NCI-H1092 treated with DMSO at 0.1 percent for 48 hours (cell line): ENCODE data around the gene OLFML1.
A peak's percentile ranks its signal among the peaks of the same experiment; 100 is the strongest.
"Not testable (repeated sequence)": the region's sequence is repeated elsewhere in the genome, so short reads cannot be mapped to it uniquely, and the experiment has no call there.

Source experiments
- DNase-seq: peaks from one replicate; lab custom pipeline; 2025; lab: John Stamatoyannopoulos, UW

The OLFML1 gene

GRCh38 chr11:7512525-7513233, 27.4 kb downstream of the OLFML1 start:
- no peak for DNase-seq

DNA sequence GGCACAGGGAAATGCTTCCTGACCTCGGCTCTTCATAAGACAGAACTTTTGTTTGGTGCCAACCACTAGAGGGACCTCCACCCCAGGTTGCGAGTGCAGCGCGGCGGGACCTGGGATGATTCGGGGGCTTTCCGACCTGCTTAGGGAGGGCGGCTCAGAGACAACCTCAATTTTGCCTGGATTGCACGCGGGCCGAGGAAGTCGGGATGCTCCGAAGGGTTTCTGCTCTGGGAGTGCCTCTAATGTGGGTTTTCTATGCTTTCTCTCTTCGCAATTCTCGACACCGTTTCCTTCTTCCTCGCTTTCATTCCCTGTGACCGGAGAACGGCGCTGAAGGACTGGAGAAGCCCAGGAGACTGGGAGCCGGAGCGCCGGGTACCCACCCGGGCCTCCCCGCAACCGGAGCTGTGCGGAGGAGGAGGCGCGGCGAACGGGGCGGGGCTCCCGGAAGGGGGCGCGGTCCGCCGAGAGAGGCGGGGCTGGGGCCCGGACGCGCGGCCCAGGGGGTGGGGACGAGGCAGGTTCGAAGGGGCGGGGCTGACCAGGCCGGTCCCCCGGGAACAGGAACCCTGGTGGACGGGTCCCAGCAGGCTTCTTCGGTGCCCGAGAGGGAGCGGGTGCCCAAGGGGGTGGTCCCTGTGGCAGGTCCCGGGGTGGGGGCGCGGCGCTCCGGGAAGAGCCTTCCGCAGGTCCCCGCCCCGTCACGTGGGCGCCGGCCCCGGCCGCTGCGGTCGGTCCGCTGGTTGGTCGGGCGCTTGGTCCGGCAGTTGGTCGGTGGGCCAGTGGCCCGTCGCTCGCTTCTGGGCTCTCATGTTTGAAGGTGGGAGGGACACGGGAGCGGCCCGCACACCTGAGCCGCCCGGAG, 28.2 kb downstream of the OLFML1 start, which contains the start of gene PPFIBP2:
Gene PPFIBP2 (plus strand): TSS at position 766 of the 865 bp plus-strand sequence. CDS start 35,477 bp downstream, outside the sequence.
- DNase-seq: peak; percentile 75

DNA sequence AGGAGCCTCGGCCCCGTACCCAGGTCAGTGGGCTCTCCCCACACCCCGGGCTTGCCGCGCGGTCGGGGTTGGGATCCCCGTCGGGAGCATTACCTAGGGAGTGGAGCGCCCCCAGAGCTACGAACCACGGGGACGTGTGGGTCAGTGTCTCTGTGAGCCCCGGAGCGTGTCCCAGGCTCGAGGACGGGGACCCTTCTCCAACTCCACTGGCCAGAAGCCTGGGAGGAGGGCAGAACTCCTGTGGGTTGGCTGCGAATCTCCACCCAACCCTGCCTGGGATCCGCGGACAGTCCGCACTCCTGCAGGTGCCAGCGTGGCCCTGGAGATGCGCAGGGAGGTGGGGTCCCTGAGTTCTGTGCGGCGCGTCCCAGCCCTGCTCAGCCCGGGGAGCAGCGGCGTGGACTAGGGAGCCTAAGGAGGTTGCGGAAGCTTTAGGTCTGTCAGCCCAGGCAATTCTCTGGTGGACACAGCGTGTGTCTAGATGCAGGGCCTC, 28.8 kb downstream of the OLFML1 start:
- DNase-seq: no peak

DNA sequence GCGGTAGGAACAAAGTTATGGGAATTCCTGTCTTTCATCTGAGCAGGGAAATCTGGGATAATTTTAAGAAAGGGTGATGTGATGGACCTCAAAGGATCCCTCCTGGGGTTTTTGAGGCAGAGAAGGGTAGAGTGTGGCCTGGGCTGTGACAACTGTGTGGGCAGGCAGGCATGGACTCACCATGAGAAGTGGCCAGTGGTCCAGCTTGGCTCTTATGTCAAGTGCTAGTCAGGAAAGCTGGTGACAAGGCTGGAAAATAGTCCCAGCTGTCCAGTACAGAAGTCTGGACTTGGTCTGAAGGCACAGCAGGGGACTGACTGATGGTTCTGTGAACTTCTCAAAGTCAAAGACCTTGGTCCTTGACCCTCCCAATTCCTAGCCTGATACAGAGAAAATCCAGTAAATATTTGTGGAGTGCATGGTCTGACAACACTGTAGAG, 30.2 kb downstream of the OLFML1 start:
- no peak for DNase-seq

- DNase-seq: no peak
Measured at GRCh38 chr11:7516475-7516874, 31.2 kb downstream of the OLFML1 start.

- DNase-seq: not testable (repeated sequence)
Measured at GRCh38 chr11:7517743-7518142, 32.4 kb downstream of the OLFML1 start.

DNA sequence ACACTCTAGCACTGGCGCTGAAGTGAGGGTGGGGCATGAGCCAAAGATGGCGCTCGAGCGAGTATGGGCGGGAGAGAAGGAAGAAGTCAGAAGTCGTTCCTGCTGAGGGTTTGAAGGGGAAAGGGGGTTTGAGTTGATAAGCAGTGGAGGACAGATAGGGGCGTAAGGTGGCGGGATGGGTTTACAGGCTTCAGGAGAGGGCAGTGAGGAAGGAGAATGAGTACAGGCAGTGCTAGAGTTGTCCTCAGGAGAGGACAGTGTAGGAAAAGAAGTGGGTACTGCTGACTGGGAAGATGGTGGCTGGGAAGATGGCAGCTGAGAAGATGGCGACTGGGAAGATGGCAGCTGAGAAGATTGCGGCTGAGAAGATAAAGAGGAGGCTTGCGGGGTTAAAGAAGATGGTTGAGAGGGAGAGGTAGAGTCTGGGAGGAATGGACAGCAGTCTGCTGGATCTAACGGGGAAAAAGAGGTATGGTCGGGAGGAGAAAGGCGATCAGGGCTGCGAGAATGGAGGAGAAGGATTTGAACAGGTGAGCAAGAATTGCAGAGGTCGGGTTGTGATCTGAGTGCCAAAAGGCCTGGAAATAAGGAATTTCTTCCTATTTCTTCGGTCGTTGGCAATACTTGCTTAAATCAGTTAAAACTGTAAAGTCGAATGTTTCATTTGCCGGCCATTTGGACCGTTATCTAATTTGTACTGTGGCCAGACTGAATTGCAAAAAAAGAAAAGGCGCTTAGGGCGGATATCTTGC, 33.7 kb downstream of the OLFML1 start:
- DNase-seq: no peak

DNA sequence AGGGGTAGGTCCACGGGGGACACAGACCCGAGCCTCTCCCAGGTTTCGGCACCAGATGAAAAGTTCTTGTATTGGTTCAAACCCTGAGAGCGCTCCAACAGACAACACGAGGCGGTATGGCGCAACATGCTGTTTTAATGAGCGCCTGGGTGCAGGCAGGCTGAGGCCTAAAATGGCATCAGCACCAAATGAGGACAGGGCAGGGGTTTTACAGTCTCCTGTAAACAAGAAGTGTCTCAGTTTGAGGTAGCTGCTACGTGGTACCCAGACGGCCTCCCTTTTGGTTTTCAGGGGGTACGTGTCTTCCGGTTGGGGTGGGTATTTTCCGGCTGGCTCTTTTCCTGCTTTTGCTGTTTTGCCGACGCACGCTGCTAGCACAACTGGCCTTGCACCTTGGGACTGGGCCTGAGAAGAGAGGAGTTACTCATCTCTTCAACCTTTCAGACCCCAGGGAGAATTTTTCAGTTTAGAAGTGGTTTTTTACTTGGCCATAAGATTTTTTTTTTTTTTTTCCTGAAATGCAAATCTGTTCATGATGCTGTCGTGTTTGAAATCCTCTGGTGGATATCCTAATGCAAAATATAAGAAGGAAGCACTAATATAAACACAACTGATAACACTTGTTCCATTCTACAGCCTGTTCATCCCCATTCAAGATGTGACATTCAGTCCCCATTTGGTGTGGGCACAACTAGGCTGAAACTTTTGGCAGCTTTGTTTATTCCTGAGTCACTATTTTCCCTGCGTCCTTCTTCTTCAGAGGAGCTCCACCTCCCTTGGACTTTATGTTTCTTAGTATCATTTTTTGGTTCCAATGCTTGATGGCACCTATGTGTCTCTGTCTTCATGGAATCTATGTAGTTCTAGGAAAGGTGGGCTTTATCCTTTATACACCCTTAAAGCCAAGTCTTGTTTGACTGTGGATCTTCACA, 35.0 kb downstream of the OLFML1 start:
- no peak for DNase-seq

DNA sequence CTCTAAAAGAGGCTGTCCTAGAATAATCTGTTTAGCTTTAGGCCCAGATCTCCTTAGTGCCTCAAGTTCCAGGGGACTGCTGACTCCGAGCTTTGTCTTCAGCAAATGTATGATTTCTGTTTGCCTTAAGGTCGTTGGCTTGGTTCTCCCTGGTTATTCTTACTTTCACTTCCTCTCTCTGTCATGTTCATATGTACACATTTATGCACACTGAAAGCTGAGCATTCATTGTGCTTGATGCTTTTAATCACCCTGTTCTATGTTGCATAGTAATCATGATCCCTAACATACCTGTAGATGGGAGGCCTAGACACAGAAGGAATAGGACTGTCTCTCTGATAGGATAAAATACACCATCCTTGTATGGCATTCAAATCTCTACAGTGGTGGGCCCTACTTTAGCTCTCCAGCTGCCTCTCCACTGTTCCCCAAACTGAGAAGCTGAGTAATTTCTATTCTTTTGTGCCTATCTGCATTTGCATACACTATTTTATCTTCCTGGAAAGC, 35.7 kb downstream of the OLFML1 start:
- DNase-seq: no peak

GRCh38 chr11:7522121-7522520, 36.8 kb downstream of the OLFML1 start:
- DNase-seq: no peak

DNA sequence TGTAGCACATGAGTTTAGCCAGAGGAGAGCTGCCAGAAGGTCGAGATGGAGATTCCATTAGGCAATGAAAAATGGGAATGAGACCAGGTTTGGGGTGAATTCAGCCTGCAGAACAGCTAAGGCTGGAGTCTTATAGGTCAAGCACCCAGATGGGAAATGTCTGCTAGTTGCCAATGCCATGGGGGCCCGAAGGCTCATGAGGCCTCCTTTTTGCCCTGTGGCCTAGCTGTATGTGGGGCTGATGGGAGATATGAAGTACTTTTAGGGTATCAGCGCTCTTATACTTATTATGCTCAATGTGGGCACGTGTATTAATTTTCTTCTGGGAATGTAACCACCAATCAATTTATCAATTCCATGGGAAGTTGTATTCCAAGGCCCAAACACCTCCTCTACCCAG, 37.2 kb downstream of the OLFML1 start:
- no peak for DNase-seq

DNA sequence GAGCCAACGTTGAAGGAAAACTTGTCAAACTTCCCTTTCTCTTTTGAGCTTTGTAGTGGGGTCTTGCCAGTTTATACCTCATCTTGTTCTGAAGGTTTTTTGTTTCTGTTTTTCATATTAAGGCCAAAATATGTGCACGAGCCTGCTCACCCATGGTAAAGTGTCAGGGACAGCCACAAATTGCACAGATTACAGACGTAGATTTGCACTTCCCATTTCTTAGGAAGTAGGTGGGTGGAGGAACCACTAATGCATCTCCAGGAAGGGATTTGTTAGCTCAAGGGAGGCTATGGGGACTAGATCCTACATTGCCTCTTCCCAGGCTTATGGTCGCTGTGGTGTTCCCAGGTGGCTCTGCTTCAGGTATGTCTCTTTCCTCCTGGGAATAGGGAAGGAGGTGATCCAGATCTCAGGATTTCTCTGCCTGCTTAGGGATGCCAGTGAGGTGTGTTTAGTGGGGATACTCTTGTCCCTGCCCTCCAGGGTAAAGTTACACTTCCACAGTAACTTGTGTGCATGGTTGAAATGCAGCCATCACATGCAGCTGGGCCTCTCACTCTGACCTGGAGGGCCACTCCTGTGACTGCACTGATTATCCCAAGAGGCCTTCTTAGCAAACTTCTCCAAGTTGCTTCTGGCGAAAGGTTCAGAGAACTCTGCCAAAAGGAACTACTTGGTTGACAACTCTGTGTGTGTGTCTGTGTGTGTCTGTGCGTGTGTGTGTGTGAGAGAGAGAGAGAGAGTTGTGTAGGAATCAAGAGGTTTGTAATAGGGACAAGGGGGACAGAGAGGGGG, 38.3 kb downstream of the OLFML1 start:
- no peak for DNase-seq

- no peak for DNase-seq
Measured at GRCh38 chr11:7524462-7525235, 39.3 kb downstream of the OLFML1 start.

DNA sequence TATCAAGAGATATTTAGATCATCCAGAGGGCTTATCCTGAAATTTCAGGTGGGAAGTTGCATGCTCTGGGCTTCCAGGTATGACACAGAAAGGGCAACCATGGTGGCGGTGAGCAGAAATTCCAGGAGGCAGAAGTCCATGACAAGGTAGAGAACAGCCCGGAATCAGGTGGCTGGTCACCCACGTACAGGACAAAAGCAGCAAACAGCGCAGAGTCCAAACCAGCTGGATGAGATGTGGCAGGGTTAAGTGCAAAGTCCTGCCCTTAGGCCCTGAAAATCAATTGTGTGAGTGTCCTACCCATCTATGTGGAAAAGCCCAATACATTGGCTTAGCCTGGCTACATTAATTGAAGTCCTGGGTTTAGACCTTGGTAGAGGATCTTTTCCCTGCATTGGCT, 40.1 kb downstream of the OLFML1 start:
- DNase-seq: no peak

GRCh38 chr11:7527029-7527428, 41.7 kb downstream of the OLFML1 start:
- DNase-seq: no peak

DNA sequence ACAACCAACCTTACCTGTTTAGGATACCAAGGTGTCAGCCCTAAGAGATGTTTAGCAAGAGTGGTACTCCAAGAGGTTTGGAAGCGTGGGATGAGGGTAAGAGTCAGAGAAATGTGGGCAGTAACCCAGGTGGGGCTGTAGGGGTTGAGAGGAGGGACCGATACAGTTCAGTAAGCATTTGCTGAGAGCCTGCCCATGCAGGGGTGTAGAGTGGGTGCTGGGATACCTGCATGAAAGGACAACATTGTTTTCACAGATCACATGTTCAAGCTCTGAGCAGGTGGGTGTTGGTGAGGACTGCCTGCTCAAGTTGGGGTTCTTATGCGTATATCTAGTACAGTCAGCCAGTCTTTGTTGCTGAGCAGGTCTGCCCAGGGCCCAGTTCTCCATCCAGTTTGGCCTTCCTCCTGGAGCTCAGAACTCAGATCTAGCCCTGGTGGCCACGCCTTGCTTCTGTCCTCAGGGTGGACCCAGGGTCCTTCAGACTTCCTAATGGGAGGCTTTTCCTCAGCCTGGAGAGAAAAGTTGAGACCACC, 43.3 kb downstream of the OLFML1 start:
- DNase-seq: no peak

DNA sequence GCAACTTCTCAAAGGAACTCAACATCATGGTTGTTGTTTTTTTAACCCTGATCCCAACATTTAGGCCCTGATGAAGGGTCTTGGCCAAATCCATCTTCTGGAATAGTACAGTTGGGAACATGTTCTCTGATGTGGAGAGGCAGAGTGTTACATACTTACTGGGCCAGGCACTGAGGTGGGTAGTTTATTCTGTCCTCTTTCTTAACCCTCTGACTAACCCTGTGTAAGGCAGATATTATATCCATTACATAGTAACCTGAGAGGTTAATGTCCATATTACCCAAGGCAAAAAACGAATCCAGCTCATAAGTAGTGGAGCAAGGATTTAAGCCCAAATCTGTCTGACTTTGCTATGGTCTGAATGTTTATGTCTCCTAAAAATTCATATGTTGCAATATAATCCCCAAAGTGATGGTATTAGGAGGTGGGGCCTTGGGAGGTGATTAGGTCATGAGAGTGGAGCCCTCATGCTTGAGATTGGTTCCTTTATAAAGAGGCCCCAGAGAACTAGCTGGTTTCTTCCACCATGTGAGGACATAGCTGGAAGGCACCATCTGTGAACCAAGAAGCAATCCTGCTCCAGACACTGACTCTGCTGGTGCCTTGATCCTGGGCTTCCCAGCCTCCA, 44.8 kb downstream of the OLFML1 start:
- DNase-seq: no peak

- DNase-seq: no peak
Measured at GRCh38 chr11:7531011-7531410, 45.7 kb downstream of the OLFML1 start.
